Measurements from ENCODE around the gene SLC25A29.
"Not testable (repeated sequence)": the region's sequence is repeated elsewhere in the genome, so short reads cannot be mapped to it uniquely, and the experiment has no call there.

The SLC25A29 gene

GRCh38 chr14:100312110-100312876 is 6.0 kb upstream of the SLC25A29 start:
- DNase-seq (ENCODE audit: low read depth) = not testable (repeated sequence)

DNA sequence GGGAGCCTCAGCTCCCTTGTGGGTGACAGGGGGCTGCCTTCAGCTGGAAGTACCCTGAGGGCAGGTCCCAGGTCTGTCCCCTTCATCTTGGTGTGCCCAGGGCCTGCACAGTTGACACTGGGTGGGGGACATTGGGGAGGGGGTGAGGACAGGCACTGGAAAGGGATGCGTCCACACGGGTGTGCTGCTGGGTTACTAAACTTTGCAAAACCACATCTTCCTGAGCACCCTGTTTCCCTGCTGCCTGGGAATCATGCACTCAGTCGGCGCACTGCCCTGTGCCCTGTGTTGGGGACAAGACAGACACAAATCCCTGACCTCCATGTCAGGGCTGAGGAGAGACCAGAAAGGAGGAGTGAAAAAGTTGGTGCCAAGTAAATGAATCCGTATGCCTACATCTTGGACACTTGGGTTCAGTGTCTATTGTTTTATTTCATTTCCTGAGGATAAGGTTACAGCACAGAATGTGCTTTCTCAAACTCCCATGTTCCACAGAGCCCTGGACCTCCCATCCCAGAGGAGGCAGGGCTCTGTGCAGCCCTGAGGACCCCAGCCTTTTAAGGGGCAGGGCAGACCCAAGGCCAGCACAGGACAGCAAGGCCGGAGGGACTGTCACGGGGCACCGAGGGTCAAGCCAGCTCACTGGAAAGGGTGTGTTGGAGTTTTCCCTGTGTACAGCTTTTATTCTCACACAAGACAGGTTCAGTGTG is 2.9 kb upstream of the SLC25A29 start:
- DNase-seq (ENCODE audit: low read depth) = no peak

DNA sequence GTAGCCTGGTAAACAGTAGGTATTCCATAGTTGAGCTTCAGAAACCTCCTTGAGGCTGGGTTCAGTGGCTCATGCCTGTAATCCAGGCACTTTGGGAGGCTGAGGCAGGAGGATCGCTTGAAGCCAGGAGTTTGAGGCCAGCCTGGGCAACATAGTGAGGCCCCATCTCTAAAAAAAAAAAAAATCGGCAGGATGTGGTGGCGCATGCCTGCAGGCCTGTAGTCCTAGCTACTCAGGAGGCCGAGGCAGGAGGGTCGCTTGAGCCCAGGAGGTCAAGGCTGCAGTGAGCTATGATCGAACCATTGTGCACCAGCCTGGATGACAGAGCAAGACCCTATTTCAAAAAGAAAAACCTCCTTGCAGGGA is 2.2 kb upstream of the SLC25A29 start:
- not testable (repeated sequence) for DNase-seq (ENCODE audit: low read depth)

DNA sequence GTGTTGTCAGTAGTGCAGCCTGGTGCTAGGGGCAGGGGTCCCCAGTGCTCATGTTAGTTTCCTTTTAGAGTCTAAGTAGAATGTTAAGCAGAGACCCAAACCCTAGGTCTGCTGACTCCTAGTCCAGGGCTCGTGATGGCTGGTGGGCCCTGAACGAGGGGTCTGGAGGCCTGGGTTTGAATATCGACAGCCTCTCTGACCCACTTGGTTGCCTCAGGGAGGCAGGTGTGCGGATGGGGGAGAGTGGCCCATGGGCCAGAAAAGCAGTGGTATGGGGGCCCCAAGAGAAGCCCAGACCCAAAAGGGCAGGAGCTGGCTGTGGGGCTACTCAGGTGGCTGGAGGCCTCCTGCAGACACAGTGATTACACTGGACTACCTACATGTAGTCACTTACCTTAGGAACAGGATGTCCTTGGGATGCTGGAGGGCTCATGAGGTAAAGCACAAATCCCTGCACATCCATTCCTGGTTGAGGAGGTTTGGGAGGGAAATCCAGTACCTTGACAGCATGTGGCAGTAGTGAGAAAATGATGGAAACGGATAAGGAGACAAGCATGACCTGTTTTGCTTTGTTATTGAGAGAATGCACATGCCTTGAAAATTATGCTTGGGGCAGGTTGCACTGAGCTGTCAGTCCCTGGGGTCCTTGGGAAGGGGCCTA is 1.7 kb upstream of the SLC25A29 start:
- no peak for DNase-seq (ENCODE audit: low read depth)

- DNase-seq (ENCODE audit: low read depth) = peak; percentile 33
Observed at GRCh38 chr14:100306998-100307765, 938 bp upstream of the SLC25A29 start.

DNA sequence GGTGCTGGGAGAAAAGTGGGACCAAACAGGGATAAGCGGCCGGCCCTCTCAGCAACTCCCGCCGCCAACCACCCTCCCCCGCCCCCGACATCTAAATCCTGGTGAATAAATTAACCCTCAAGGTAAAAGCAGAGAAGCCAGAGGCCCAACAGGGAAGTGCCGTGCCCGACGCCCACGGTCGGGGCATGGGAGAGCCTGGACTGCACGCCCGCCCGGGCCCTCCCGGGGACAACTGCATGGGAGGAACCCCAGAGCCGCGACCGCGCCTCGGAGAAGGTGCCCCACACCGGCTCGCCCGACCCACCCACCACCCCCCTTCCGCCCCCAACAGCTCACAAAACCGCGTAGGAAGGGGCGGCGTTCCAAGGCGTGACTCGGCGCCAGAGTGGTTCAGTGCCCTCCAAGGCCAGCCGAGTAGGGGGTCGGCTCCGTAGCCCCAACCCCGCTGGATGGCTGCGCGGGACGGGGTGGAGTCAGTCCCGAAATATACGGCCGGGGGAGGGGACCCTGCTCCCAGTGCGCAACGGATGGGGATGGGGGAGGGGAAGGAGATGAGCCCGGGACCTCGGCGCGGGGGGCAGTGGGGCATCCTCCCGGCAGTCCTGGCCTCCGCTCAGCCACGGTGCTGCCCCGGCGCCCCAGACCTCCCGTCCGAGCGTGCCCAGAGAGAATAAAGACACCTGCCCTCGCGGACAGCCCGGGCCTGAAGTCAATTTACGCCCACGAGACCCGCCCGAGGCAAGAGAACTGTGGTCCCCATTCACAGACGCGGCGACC is 732 bp downstream of the SLC25A29 start:
- DNase-seq (ENCODE audit: low read depth) = peak; percentile 53

DNA sequence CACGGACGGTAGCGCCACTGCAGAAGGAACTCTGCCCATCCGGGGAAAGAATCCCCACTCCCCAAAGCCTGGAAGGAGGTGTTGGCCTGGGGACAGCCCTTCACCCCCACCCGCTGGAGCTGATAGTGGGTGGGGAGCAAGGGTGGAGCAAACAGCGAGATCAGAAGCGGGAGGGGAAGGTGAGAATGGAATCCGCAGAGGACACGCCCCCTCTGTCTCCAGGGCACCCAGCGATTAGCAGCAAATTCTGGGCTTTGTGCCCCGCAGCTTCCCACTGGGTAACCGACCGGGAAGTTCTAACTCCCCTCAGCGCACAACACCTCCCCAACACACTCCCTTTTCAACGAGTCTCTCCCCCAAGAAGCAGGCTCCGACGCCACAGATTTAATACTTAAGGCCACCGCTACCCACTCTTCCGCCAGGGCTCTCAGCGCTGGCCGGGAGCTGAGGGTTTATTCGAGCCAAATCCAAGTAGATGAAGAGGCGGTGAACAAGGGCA is 1.4 kb downstream of the SLC25A29 start:
- DNase-seq (ENCODE audit: low read depth) = peak; percentile 40

DNA sequence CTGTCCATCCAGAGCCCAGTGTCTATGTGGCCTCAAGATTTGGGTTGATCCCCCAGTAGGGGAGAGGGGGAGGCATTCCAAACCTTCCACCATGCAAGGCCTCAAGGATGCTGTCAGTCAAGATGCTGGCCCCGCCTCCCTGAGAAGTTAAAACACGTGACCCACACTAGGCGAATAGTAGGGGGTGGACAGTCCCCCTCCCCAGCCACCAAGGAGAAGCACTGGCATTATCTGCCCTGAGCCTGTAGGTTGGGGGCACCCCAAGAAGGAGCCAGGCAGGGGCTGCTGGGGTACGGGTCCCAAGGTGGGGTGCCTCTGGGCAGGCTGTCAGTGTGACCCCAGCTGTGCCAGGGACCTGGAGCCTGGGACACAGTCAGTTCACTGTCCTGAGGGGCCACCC is 2.3 kb downstream of the SLC25A29 start:
- no peak for DNase-seq (ENCODE audit: low read depth)

DNA sequence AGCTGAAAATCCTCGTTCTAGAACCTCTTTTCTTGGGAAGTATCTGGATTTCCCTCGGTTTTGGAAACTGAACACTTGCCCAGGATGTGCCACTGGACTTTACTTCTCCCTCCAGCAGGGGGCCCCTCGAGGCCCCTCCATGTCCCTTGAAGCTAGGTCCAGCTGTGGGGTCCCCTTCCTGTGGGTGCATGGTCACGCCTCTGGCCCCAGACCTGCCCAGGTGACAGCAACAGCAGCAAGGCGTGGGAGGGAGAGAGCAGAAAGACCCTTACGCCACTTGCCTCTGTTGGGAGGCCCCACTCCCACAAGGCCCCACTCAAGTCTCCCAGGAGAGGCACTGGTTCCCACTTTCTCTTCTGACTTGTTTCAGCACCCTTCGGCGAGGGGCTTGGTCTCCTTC is 3.1 kb downstream of the SLC25A29 start:
- DNase-seq (ENCODE audit: low read depth) = peak; percentile 56

- no peak for DNase-seq (ENCODE audit: low read depth)
Observed at GRCh38 chr14:100302616-100303015, 3.6 kb downstream of the SLC25A29 start.

DNA sequence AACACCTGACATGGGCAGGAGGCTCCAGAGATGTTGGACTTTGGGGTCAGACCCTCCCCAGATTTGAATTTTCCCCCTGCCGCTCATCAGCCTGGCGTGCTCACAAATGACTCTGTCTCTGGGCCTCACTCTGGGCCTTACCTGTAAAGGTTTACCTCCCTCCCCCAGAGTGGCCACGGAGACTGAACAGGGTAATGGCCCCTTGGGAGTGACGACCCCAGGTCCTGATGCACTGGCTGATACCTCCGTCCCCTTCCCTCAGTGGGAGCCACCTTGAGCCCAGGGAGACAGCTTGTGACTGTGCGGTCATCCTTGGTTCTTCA is 7.0 kb downstream of the SLC25A29 start:
- DNase-seq (ENCODE audit: low read depth) = no peak

DNA sequence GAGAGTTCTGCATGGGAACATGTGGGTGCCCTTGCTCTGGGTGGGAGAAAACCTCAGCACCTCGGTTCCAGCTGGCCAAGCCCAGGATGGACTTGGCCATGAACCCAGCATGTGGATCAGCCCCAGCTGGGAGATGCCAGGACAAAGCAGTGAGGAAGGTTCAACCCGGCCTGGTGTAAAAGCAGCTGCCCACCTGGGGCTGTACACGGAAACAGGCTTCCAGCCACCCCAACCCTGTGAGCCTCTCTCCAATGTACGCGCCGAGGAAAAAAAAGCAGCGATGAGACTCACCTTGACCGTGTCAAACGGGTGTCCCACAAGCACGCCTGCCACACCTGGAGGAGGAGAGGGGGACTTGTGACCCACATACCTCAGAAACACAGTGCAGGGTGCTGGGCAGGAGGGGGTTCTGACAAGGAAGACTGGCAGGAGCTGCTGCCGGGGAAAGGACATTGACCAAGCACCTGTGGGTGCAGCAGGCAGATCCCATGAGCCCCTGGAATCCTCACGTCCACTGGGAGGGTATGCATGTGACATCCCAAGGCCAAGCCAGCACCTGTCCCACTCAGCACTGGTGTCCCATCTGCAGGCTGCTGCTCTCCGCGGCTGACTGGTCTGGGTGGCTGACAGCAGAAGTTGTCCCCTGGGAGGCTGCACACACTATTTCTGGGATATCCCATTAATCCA is 7.5 kb downstream of the SLC25A29 start:
- DNase-seq (ENCODE audit: low read depth) = no peak

DNA sequence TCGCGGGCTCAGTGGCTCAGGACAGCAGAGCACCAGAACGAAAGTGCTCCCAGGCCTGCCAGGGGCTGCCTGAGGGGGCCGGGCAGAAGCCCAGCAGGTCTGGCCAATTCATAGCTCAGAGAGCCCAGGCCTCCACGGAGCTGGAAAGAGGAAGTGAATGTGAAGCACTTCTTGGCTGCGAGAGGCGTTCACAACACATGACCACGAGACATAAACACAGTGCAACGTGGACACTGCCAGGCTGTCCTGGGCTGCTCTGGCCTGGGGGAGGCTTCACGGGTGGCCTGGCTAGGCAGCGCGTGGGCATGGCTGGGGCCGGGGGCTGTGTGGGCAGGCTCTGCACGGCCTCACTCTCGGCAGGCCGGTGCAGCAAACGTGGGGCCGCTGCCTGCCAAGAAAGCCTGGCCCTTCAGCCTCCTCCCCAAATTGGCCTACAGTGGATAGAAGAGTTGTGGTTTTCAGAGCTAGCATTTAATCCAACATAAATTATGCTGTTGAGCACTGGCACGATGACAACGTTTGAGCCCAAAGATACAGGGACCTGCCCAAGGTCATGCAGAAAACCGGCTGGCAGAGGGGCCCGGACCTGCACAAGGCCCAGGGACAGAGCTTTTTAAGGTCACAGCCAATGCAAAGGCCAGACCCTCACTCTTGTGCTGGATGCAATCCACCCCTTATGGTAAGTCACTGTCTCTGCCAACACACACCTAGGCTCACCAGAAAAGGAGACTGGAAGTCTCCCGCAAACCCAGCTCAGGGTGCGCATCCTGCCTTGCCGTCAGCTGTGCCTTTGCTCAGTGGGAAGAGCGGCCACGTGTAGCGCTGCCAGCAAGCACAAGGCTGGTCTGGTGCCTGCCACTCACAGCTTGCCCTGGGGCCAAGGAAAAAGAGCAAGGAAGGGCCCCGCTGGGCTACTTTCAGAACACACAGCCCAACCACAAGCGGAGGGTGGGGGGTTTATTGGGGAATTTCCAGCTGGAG is 8.6 kb downstream of the SLC25A29 start:
- DNase-seq (ENCODE audit: low read depth) = peak; percentile 47

DNA sequence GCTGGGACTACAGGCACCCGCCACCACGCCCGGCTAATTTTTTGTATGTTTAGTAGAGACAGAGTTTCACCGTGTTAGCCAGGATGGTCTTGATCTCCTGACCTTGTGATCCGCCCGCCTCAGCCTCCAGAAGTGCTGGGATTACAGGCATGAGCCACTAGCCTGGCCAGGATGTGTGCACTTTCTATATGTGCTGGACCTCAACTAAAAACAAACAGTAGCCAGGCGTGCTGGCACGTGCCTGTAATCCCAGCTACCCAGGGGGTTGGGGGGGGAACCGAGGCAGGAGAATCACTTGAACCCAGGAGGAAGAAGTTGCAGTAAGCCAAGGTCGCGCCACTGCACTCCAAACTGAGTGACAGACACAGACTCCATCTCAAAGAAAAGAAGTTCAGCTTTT is 9.5 kb downstream of the SLC25A29 start:
- not testable (repeated sequence) for DNase-seq (ENCODE audit: low read depth)

GRCh38 chr14:100296106-100296651 is 10.1 kb downstream of the SLC25A29 start:
- no peak for DNase-seq (ENCODE audit: low read depth)

DNA sequence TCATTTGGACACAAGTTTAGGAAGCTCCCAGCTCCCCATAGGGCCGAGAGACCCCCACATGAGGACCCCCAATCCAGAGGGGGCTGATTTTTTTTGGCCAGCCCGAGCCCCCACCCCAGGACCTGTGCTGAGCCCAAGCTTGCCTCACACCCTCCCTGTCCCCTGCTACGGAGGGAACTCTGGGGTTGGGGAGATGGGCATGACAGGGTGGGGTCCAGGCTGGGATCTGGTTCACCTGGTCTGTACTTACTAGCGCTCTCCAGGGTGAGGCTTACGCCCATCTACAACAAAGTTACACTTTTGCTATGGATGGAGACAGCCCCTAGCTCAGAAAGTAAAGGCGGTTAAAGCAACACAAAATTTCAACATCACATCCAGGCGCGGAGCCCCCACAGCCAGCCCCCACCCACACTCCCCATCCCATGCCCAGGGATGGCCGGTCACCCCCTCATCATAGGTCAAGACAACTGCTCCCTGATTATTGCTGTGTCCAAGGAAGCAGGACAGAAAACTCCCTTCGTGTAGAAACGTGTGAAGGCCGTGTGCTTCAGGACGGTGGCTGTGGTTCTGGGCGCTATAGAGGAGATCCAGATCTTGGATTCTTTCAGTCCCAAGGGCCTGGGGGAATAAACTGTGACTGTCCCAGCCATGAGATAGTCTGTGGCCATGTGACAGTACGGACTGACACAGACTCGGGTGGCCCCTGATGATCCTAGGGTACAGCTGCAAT is 10.7 kb downstream of the SLC25A29 start:
- DNase-seq (ENCODE audit: low read depth) = no peak

GRCh38 chr14:100294963-100295330 is 11.3 kb downstream of the SLC25A29 start:
- no peak for DNase-seq (ENCODE audit: low read depth)

DNA sequence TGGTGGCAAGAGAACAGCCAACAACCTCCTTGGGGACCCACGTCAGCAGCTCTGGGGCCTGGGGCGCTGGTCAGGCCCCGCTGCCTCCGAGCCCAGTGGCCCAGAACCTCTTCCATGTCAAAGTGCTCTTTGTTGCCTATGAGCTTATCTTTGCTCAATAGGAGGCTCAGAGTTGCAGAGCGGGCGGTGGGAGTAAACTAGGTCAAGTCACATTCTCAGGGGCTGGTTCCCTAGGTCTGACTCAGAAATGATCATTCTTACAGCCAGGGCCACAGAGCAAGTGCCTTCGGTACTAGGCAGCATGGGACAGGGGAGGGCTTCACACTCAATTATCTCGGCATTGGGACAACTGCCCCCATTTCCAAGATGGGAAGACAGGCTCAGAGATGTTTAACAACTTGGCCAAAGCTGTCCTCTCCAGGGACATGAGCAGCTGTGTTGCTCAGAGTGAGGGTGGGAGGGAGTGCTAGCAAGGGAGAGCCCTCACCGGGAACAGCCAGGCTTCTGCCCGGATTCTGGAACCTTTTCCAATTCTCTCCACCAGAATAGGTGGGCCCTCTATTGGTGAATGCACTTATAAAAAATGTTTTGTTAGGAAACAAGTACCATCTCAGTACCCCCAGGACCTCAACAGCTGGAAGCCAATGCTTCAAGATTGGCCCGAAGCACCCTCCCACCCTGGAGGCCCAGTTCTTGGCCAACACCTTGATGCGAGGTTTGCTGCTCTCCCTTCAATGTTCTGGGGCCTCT is 11.9 kb downstream of the SLC25A29 start:
- DNase-seq (ENCODE audit: low read depth) = no peak

Data from ELR (cell line).